HG03575 (cell line): ENCODE results near the gene IPO9.
"Not testable (repeated sequence)": the region's sequence is repeated elsewhere in the genome, so short reads cannot be mapped to it uniquely, and the experiment has no call there.

Experiments used
- ATAC-seq: cut with Tn5 transposase; IDR thresholded peaks from one replicate; pipeline ENCODE4 v1.9.1; 2021; ENCODE audit not compliant: unreplicated experiment, insufficient number of reproducible peaks, low FRiP score; ENCODE audit errors: extremely low read depth

Gene IPO9

DNA sequence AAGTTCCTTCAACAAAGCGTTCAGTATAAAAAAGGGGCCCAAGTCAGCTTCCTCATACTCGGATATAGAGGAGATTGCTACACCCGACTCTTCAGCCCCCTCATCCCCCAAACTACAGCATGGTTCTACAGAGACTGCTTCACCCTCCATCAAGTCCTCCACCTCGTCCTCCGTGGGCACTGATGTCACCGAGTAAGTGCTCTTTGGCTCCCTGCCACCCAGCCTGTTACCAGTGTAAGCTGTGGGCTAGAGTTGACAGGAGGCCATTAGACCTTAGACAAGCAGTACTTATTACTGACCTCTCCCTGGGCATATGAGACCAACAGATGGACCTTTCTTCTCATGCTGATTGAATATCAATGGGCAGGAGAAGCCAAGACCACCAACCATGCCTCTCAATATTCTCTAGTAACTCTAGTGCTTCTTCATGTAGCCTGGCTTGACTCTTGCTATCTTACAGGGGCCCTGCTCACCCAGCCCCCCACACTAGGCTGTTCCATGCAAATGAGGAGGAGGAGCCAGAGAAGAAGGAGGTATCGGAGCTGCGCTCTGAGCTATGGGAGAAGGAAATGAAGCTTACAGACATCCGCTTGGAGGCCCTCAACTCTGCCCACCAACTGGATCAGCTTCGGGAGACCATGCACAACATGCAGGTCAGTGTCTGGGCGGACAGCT is 20.9 kb upstream of the IPO9 start:
- ATAC-seq: no peak

DNA sequence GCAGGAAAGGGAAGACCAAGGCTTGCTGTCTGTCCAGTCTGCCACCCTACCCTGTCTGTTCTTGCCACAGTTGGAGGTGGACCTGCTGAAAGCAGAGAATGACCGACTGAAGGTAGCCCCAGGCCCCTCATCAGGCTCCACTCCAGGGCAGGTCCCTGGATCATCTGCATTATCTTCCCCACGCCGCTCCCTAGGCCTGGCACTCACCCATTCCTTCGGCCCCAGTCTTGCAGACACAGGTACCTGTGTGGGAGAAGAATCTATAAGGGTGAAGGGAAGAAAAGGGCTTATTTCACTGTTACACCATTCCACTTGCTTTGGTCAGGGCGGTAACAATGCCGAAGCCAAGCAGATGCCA is 20.3 kb upstream of the IPO9 start:
- no peak for ATAC-seq

DNA sequence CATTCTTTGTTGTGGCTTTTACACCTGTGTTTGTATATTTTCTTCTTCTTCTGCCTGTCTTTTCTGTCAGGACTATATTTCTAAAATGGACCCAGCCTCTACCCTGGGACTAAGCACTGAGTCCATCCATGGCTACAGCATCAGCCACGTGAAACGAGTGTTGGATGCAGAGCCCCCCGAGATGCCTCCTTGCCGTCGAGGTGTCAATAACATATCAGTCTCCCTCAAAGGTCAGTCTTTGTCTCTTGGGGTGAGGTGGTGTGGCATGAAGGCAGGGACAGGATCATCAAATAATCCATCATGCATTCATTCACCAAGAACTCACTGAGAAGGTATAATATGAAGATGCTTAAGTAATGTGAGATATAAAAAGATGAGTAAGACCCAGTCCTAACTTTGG is 19.1 kb upstream of the IPO9 start:
- ATAC-seq: no peak

DNA sequence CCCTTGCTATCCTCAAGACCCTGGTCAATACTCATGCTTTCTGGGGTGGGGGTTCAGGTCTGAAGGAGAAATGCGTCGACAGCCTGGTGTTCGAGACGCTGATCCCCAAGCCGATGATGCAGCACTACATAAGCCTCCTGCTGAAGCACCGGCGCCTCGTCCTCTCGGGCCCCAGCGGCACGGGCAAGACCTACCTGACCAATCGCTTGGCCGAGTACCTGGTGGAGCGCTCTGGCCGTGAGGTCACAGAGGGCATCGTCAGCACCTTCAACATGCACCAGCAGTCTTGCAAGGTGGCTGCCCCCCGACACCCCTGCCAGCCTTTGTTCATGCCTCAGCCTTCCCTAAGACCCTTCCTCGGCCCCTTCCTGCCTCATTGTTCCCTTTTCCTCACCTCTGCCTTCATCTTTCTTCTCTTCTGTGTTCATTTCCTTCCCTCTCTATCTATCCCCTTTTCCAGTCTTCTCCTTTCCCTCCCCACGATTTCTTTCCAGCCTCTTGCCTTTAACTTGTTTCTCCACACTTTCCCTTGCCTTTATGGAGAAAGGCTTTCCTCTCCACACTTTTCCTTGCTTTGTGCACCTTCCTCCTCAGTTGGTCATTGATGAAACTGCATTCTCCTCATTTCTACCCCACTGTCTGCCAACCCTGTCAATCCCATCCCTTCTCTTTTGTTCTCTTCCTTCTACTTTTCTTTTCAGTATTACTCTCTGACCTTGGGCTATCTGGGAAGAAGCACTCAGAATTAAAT is 18.3 kb upstream of the IPO9 start:
- ATAC-seq: no peak

DNA sequence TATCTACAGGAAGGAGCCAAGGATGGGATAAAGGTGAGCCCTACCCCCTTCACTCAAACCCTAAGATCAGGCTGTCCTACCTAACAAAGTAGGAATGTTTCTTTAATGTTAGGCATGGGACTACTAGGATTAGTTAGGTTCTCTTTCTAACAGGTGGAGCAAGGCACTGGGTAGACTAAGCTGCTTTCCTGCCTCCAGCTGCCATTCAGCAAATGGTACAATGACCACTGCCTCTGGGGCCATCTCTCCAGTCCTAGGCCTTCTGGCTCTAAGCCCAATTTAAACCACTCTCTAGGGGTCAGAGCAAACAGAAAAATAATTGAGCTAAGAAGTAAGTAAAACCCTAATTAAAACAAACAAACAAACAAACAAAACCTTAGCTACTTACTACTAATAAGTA is 15.7 kb upstream of the IPO9 start:
- no peak for ATAC-seq

DNA sequence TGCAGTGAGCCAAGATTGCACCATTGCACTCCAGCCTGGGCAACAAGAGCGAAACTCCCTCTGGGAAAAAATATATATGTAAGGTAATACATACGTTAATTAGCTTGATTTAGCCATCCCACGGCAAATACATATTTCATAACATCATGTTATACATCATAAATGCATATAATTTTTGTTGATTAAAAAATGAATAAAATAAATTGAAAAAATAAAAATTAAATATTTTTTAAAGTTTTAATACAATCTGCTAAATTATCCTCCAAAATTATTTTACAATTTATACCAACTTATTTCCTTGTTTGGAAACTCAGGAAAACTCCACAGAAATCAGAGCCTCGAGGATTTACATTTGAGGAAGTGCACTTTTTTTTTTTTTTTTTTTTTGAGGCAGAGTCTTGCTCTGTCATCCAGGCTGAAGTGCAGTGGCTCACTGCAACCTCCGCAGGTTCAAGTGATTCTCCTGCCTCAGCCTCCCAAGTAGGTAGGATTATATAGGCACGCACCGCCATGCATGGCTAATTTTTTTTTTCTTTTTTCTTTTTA is 12.6 kb upstream of the IPO9 start:
- no peak for ATAC-seq

DNA sequence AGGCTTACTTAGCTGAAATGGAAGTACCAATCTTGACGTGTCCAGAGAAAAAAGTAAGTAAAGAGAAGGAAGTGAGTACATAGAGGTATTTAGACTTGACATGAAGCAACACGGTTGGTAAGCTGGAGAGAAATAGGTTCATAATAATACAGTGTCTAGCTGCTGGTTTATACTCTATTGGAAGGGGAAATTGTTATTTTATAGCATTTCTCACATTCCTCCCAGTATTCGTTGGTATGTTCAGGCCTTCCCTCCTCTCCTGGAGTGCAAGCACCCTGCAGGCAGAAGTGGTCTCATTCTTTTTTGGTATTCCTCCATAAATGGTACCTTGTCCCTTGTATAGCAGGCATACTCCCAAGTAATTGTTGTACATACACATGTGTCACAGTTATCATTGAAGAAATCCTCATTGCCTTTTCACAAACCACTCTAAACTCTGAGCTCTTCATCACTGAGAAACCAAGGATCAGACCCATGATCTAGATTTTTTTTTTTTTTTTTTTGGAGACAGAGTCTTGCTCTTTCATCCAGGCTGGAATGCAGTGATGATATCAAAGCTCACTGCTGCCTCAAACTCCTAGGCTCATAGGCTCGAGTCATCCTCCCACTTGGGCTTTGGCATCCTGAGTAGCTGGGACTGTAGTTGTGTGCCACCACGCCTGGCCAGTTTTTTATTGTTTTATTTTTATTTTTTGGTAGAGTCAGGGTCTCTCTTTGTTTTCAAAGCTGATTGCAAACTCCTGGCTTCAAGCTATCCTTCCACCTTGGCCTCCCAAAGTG is 9.8 kb upstream of the IPO9 start:
- no peak for ATAC-seq

DNA sequence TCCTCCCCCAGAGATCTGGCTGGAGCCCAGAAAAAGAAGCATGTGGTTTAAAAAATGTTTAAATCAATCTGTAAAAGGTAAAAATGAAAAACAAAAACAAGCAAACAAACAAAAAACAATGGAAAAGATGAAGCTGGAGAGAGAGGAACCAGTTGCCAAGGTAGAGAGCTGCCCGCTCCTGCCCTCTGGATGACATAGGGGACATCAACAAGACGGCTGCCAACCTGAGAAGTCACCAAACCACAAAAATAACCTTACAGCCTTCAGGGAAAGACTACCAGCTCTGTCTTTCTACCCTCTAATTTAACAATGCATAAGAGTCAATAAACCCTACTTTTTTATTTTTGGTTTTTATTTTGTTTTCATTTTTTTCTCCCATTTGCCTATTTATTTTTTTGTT is 8.5 kb upstream of the IPO9 start:
- ATAC-seq: no peak

DNA sequence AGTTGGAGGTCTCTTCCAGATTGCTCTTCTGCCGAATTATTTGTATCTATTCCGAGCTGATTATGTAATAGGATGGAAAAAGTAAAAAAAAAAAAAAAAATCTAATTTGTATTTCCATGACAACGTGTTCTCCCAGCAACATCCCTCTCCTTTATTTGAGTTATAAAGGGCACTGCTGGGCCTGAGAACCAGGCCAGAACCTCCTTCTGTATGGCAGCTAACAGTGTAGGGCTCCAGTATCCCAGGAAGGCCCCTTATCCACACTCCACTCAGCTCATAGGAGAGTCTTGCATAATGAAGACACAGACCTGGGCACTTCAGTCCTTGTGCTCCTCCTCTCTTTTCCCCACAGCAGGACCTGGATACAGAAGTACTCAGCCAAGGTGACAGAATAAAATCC is 3.7 kb upstream of the IPO9 start:
- ATAC-seq: no peak

DNA sequence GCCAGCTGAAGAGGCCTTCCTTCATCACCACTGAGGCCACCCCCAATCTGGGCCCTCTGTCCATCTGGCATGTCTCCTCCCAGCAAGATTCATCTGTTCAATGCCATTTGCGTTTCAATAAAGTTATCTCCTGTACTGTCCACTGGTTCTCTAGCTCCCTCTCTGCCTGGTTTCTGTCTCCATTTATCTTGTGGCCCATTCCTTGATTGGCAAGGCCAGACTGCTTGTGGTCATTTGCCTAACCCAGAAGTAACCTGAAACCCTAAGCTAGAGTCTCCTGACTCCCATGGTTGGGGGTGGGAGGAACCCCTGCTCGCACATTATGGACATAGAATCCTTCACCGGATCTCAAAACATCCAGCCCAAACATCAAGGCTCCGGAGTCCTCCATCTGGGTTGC is 2.1 kb upstream of the IPO9 start:
- ATAC-seq: no peak

DNA sequence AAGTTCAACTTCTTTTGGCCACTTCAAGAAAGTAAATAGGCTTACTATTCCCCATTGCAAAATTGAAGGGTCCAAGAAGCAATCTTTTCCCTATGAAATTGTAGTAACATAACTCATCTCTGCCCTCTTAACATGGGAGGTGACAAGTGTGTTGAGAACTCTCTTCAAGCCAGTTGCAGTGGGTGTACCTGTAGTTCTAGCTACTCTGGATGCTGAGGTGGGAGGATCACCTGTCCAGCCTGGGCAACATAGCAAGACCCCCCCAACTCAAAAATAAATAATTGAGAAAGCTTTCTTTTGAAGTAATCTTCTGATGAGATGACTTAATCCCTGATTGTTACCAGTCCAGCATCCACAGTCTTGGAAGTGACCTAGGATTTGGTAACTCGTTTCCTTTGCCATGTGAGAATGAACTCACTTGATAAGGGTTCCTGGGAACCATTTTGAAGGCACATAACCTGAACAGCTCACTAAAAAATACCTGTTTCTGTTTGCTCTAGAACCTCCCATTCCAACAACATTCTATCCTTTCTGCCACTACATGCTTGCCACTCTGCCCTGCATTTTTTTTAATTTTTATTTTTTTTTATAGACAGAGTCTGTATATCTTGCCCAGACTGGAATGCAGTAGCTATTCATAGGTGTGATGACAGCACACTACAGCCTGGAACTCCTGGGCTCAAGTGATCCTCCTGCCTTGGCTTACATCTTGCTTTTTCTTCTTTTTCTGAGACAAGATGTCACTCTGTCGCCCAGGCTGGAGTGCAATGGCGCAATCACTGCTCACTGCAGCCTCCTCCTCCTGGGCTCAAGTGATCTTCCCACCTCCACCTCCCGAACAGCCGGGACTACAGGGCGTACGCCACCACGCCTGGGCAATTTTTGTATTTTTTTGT is 1.4 kb upstream of the IPO9 start:
- ATAC-seq: no peak

DNA sequence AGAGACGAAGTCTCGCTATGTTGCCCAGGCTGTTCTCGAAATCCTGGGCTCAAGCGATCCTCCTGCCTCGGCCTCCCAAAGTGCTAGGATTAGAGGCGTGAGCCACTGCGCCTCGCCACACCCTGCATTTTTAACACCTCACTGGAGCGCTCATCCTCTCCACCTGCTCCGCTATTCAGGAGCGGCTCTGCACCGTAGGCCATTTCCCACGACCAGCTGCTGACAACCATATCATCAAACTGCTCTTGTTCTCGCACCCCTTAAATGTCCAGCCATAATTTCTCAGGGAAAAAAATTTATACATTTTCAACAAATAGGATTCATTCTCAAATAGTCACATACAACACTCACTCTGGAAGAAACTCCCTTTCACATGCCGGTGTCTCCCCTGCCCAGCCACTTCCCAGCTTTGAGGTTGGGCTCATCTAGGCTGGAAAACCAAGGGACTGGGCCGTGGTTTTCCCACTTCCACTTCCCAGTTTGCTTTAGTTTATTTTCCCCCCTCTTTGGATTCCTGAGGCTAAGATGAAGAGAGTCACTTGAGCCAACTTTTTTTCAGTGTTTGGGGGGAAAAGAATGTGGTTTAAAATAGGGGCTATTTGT is 639 bp upstream of the IPO9 start:
- ATAC-seq: no peak

DNA sequence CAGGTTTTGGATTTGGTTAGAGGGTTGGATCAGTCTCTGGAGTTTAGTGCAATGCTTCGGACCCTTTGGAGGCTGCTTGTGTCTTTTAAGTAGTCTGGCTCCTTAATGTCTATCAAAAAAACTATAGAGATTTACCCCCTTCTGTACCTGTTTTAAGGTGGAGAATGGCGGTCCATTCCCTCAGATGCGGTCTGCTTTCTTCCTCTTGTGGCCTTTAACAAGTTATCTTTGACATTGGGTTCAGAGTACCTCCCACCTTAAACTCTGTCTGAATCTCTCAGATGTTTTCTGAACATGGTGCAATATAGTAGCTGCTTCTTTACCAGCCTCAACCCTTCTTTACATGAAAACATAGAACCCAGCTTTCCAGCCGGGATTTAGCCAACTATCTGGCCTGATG is 2.4 kb downstream of the IPO9 start:
- no peak for ATAC-seq

DNA sequence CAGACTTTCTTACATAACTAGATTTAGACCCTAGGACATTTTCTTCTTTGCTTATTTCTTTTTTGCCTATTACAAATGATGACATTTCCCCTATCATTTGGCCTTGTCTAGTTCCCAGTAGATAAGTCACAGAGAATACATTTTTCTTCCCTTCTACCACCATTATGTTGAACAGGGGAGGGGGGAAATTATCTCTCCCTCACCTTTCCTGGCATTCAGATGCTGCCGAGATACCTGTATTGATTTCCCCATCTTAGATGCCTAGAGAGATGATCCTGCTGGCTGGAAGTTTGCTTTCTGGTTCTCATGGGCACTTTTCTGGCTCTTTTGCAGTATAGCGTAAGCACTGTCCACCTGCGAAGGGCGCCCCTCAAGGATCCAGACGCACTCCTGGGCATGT is 5.7 kb downstream of the IPO9 start:
- no peak for ATAC-seq

DNA sequence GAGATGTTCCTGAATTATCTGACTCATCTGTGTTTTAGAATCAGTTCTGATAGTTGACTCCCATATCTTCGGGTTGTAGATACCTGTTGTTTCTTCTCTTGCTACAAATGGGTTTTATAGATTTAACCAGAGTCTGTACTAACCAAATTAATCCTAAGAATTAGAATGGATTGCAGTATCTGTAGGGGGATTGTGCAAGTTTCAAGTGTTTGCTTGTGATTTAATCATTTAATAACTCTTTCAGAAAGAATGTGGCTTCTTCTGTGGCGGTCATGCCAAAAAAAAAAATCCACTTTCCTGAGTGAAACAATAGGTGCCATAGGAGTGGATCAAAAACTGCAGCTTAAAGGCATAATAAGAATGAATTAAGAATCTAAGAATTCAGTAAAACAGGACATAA is 9.4 kb downstream of the IPO9 start:
- no peak for ATAC-seq

DNA sequence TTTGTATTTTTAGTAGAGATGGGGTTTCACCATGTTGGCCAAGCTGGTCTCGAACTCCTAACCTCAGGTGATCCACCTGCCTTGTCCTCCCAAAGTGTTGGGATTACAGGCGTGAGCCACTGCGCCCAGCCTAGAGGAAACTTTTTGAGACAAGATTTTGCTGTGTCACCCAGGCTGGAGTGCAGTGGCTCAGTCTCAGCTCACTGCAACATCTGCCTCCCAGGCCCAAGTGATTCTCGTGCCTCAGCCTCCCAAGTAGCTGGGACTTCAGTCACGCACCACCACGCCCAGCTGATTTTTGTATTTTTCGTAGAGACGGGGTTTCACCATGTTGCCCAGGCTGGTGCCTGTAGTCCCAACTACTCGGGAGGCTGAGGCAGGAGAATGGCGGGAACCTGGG is 10.1 kb downstream of the IPO9 start:
- ATAC-seq: not testable (repeated sequence)

DNA sequence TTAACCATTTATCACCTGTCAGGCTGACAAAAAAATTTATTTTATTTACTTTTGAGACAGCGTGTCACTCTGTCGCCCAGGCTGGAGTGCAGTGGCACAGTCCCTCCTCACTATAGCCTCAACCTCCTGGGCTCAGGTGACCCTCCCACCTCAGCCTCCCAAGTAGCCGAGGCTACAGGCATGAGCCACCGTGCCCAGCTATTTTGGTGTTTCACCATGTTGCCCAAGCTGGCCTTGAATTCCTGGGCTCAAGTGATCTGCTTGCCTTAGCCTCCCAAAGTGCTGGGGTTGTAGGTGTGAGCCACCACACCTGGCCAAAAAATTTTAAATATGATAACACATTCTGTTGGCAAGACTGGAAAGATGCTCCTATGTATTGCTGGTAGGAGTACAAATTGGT is 11.1 kb downstream of the IPO9 start:
- no peak for ATAC-seq

DNA sequence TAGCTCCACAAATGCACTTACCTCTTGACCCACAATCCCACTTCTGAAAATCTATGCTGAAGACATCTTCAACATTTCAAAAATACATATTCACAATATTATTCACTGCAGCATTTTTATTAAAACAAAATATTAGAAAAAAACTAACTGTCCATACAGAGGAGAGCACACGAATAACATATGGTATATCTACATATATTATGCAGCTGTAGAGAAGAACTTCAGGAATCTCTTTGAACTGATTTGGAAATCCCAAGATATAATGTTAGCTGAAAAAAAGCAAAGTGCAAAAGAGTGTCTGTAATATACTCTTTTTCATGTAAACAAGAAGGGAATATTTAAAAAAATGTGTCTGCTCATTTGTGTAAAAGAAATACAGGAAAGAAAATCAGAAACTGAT is 11.5 kb downstream of the IPO9 start:
- ATAC-seq: no peak
